IPS-18c (cell line): ENCODE data around the gene SPRYD3.

Experiments
- H3K4me3 ChIP-seq: 2 replicates; pipeline ENCODE4 v1.7.0; 2013; ENCODE audit warnings: low read depth, mild to moderate bottlenecking, low read length, moderate library complexity; ENCODE audit not compliant: insufficient read depth
- H3K9me3 ChIP-seq: one replicate; pipeline ENCODE4 v1.6.1; 2013; ENCODE audit warnings: mild to moderate bottlenecking, low read length, moderate library complexity; ENCODE audit not compliant: control insufficient read depth, insufficient read depth

SPRYD3 gene

GRCh38 chr12:53059434-53060063 lies 19.6 kb downstream of the SPRYD3 start:
- H3K9me3 ChIP-seq, result no peaks in the 10 kb centered on the region
- H3K4me3 ChIP-seq, result no peak overlapping the region

DNA sequence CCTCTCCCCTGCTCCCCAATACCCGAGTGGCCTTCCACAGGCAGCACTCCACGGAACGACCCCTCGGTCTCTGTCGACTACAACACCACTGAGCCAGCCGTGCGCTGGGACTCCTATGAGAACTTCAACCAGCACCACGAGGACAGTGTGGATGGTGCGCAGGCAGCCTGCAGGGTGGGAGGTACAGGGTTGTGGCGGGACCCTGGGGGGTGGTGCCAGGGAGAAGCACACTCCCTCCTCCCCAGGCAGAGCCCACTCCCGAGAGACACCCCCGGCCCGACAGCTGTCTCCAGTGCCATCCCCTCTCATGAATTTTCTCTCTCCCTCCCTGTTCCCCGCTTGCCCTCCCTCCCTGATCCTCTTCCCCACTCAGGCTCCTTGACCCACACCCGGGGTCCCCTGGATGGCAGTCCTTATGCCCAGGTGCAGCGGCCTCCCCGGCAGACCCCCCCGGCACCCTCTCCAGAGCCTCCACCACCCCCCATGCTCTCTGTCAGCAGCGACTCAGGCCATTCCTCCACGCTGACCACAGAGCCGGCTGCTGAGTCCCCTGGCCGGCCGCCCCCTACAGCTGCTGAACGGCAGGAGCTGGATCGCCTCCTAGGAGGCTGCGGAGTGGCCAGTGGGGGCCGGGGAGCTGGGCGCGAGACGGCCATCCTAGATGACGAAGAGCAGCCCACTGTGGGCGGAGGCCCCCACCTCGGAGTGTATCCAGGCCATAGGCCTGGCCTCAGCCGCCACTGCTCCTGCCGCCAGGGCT lies 20.3 kb downstream of the SPRYD3 start:
- Histone ChIP-seq H3K4me3 (no peak overlapping the region), H3K9me3 (no peaks in the 10 kb centered on the region)

DNA sequence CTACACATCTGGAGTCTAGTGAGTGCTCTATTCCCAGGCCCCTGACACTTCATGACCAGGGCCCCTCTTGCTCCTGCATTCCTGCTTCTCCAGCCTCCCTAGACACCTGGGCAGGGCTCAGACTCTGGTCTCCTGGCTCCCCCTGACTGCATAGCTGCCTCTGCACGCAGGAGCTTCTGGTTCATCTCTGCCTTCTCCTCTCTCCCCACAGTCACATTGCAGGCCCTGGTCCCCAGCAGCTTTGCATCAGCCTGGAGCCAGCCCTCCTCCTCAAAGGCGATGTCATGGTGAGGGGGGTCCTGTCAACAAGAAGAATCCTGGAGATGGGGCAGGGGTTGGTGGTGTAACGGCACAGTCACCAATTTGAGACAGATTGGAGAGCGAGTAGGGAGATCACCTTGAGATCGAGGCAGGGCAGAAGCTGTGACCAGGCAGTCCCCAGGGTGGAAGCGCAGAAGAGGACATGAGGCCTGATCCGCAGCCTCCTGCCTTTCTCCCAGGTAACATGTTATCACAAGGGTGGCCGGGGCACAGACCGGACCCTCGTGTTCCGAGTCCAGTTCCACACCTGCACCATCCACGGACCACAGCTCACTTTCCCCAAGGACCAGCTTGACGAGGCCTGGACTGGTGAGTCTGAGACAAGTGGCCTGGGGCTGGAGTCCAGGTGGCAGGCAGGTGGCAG lies 21.2 kb downstream of the SPRYD3 start:
- no peaks in the 10 kb centered on the region for H3K9me3 ChIP-seq
- no peak overlapping the region for H3K4me3 ChIP-seq

DNA sequence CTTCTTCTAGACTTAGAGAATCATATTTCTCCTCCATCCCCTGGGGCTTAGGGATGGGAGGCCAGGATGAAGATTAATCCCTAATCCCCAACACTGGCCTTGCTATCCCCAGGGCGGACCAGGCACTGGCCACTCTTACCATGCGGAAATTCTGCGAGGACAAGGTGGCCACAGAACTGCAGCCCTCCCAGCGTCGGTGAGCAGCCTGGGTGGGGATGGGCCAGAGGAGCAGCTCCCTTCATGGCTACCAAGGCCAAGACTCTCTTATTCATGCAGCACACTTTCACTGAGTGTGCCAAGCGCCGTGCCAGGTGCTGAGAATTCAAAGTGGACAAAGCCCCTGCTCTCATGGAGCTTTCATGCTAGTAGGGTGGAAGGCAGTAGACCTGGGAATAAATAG lies 22.3 kb downstream of the SPRYD3 start:
- no peak overlapping the region for H3K4me3 ChIP-seq
- H3K9me3 ChIP-seq, result no peaks in the 10 kb centered on the region

DNA sequence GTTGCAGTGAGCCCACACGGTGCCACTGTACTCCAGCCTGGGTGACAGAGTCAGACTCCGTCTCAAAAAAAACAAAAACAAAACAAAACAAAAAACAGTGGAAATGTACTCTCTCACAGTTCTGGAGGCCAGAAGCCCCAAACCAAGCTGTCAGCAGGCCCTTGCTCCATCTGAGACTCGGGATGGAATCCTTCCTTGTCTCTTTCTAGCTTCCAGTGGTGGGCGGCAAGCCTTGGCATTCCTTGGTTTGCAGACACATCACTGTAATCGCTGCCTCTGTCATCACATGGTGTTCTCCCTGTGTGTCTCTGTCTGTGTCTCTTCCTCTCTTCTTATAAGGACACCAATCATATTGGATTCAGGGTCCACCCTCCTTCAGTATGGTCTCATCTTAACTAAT lies 22.9 kb downstream of the SPRYD3 start:
- no peaks in the 10 kb centered on the region for H3K9me3 ChIP-seq
- no peak overlapping the region for H3K4me3 ChIP-seq

GRCh38 chr12:53055471-53056266 lies 23.5 kb downstream of the SPRYD3 start:
- Histone ChIP-seq H3K4me3 (no peak overlapping the region), H3K9me3 (no peaks in the 10 kb centered on the region)

DNA sequence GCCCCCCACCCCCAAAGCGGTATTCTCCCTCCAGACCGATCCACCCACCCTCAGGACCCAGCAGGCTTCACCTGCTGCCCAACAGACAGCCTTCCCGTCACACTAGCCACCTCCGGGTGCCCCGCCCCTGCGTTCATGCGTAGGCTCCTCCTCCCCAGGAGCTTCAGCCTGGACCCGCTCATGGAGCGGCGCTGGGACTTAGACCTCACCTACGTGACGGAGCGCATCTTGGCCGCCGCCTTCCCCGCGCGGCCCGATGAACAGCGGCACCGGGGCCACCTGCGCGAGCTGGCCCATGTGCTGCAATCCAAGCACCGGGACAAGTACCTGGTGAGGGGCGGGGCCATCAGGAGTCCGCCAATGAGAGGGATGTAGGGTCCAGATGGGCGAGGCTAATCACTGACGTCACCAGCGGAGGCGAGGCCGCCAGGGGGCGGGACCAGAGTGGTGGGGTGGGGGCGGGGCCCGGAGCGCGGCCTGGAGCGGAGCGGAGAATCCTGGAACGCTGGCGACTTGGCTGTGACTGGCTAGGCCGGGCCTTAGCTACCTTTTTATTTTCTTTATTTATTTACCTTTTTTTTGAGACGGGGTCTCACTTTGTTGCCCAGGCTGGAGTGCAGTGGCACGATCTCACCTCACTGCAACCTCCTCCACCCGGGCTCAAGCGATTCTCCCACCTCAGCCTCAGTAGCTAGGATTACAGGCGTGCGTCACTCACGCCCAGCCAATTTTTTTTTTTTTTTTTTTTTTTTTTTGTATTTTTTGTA lies 24.9 kb downstream of the SPRYD3 start:
- Histone ChIP-seq H3K4me3 (peak overlapping the region; percentile 88), H3K9me3 (no peaks in the 10 kb centered on the region)

GRCh38 chr12:53053218-53054111 lies 25.7 kb downstream of the SPRYD3 start:
- peak overlapping the region; percentile 88 for H3K4me3 ChIP-seq
- no peaks in the 10 kb centered on the region for H3K9me3 ChIP-seq

DNA sequence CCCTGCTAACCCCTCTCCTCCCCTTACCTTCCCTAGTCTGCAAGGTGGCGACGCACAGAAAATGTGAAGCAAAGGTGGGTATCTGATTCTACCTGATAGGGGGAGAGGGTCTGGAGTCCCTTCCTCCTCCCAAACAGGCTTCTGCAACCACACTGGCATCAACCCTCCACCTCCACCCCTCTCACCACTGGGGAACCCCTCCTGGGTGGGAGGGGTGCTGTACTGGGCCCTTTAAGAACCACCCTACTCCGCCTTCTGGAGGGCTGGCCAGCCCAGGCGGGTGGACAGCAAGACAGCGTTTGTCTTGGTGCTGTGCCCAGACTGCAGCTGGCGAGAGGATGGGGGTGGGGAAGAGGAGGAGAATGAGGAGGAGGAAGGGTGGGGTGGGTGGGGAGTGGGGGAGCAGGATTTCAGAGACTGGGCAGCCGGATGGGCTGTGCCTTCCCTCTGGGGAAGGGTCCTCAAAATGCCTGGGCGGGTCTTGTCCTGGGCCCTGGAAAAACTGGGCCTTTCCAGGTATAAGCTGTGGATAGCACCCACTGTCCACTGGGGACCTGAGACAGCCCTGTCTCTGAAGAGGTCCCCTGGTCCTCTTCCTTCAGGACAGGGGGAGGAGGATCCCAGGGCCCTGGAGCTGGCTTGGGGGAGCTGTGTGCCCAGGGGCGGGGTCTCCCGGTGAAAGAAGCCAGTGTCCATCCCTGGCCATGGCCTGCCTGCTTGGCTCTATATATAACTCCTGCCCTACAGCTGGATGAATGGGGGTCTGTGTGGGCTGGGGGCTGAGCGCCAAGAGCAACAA lies 26.6 kb downstream of the SPRYD3 start:
- Histone ChIP-seq H3K4me3 (no peak overlapping the region), H3K9me3 (no peaks in the 10 kb centered on the region)

DNA sequence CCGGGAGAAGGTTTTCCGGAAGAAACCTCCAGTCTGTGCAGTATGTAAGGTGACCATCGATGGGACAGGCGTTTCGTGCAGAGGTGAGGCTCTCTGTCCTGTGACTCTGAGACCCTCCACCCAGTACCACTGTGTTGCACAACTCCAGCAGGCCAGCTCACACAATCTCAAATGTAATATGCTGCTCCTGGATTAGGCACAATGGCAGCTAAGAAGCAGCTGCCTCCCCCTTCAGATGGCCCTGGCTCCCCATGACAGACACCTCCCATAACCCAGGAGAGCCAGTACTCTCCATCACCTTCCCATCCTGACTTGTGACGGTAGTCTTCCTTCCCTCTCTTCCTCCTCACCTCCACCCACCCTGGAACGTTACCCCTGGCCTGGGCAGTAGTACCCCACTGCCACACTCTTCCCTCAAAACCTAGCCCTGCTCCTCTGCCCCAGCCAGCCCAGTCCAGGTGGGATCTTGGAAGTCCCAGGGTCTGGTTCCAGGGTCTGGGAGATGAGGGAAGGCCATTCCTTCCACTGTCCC lies 27.2 kb downstream of the SPRYD3 start:
- Histone ChIP-seq H3K9me3 (no peaks in the 10 kb centered on the region), H3K4me3 (no peak overlapping the region)

- Histone ChIP-seq H3K9me3 (no peaks in the 10 kb centered on the region), H3K4me3 (no peak overlapping the region)
These were observed 27.9 kb downstream of the SPRYD3 start for GRCh38 chr12:53051058-53051880.

GRCh38 chr12:53050426-53051057 lies 28.6 kb downstream of the SPRYD3 start:
- Histone ChIP-seq H3K9me3 (no peaks in the 10 kb centered on the region), H3K4me3 (0 out of 2 replicates have a peak overlapping the region, but pooled peaks have one; percentile 16)

GRCh38 chr12:53049571-53050318 lies 29.4 kb downstream of the SPRYD3 start, which contains the start of gene TNS2:
Gene TNS2 (plus strand): TSS chr12:53050065. CDS start chr12:53050186, 121 bp downstream.
- Histone ChIP-seq H3K9me3 (no peaks in the 10 kb centered on the region), H3K4me3 (0 out of 2 replicates have a peak within 1 kb of the TSS, but pooled peaks have one; percentile 28)
